ENCODE data around the gene TEAD1. TPM values are rescaled to one million over a fixed set of nuclear protein-coding genes. Genes with fewer than 3 reads are reported as not detected.

TEAD1 gene
- total RNA-seq, 1 experiment from 2014 or later = 83.2 TPM

DNA sequence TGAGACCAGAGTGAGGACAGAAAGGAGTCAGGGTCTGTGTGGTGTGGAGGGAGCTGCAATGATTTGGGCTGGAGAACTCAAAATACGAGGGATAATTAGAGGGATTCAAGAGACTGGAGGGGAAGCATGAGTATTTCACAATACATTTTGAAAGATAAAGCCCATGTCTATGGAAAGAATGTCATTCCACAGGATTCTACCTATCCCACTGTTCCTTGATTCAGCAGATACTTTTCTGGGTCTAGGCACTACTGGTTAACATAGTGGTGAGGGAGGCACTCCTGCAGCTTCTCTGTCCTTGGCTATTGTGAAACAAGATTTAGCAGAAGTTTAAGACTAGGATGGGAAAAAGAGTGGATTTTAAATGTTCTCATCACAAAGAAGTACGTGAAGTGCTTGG, 262.0 kb downstream of the TEAD1 start:
- DNase-seq (ENCODE audit: low read depth) = no peak

DNA sequence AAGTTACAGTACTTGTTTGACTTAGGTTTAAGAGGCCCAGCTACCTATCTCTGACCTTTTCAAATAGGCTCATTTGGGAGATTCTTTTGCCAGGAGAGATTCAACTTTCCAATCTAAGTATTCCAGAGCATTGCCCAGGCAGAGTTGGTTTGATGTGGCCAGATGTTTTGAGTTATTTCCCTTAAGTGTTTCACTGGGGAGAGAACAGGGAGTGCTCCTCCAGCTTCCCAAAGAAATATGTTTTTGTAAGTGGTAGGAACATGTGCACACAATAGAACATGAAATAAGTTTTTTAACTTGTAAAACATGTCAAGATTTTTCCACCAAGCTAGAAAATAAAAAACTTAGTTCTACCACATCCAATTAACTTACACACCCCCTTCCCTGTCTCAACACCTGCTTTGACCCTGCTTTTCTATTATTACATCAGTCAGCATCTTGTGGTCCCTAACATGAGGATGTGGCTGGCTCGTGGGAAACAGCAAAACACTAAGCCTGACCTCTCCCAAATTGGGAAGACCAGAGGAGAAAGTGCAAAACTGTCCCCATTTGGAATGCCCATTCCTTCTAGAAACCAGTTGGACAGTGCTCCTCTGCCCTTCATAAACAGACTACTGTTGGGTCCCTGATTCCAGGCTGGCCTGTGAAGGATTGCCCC, 264.5 kb downstream of the TEAD1 start:
- no peak for DNase-seq (ENCODE audit: low read depth)

DNA sequence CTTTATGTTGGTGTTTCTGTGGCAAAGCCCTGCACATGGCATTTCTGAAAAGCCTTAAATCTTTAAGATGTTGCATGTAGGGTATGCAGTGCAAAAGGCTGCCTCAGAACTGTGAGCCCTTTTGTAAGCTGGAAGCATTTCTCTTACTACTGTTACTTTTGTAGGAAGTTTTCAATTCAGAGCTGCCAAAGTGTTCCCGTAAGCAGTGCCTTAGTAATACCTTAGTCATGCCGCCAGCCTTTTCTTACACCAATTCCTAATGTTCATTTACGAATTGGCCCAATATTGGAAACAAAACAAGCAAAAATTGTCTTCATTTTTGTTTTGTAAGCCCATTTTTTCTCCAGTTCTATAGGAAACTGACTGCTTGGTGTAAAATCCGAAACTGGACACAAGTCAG, 267.4 kb downstream of the TEAD1 start:
- DNase-seq (ENCODE audit: low read depth) = peak; percentile 37

DNA sequence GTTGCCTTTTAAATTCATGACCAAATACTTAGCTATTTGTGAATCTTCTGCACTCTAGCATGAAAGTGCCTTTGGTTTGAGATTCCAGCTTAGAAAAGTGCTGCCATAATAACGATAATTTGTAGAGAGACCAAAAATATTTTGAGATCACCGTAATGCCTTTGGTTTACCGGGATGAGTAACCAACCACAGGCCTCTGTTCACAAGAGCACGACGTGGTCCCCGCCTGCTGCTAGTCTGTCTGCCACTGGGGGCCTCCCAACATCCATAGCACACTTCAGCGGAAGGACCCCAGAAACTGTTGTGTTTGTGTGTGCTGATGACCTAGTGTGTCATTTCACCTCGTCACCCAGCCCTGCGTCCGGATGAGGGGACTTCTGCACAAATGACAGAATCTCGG, 267.9 kb downstream of the TEAD1 start:
- DNase-seq (ENCODE audit: low read depth) = peak; percentile 55

DNA sequence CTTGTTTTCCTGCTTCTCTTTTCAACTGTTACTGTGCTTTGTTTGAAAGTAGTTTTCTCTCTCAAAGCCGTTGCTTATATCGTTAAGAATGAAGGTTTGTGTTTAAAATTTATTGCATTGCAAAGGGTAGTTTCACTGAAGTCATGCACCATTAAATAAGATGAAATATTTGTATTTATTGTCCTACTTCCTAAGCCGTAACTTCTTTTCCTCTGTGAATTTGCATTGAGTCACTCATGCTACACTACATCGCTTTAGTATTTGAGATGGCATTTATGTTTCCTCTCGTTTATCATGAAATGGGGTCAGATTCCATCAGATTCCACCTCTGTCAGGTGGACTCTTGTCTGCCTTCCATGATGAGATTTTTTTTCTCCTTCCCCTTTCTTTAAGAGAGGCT, 269.1 kb downstream of the TEAD1 start:
- no peak for DNase-seq (ENCODE audit: low read depth)

DNA sequence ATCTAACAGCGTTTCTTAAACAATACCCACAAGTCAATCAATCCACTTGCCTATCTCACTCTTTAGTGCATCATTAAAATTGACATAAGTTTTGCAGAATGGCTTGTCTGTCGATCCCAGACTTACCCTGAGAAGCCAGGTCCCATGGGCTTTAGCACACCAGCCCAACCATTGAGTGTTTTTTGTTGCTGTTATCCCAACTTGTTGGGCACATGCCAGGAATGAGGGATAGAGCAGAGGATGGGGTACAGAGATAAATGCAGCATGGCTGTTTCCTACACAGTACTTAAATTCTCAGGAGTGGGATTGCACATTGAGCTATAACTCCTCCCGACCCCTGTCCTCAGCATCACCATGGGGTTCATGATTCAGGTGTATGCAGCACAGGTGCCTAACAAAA, 270.7 kb downstream of the TEAD1 start:
- DNase-seq (ENCODE audit: low read depth) = no peak

DNA sequence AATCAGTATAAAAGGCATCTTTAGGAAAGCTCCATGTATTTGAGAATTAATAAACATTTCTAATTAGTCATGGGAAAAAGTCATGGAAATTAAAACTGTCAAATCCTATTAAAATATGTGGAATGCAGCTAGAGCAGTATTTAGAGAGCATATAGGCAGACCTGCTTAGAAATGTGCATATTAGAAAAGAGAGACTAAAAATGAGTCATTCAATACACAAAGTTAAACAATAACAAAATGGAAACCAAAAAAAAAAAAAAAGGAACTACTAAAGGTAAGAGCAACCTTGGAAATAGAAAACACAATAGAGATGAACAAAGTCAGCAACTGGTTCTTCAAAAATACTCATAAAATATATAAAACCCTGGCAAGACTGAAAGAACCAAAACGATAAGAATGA, 275.2 kb downstream of the TEAD1 start:
- DNase-seq (ENCODE audit: low read depth) = peak; percentile 17

DNA sequence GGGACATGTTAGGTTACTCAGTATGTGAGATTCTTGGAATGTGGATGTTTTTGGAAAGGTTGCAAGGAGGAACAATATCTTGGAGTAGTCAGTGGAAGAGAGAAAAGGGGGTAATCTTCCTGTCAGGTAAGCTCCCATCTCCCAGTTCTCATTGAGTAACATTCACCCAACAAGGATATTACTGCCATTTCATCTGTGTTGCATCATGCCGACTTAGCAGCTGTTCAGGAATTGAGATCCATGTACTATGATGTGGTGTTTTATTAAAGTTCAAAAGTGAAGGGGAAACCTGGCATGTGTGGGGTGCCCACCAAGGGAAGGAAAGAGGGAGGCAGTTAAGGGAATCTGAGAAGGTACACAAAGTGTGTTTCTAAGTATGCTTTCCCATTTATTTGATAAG, 276.4 kb downstream of the TEAD1 start:
- DNase-seq (ENCODE audit: low read depth) = no peak

DNA sequence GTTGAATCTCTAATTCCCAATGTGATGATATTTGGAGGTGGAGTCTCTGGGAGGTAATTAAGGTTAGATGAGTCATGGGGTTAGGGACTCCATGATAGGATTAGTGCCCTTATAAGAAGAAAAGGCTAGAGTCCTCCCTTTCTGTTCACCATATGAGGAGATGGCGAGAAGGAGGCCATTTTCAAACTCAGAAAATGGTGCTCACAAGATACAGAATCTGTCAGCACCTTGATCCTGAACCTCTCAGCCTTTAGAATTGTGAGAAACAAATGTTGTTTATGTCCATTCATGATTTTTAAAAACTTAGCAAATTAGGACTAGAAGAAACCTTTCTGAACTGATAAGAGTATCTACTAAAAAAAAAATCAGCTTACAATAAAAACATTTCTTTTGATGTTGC, 277.2 kb downstream of the TEAD1 start:
- no peak for DNase-seq (ENCODE audit: low read depth)

DNA sequence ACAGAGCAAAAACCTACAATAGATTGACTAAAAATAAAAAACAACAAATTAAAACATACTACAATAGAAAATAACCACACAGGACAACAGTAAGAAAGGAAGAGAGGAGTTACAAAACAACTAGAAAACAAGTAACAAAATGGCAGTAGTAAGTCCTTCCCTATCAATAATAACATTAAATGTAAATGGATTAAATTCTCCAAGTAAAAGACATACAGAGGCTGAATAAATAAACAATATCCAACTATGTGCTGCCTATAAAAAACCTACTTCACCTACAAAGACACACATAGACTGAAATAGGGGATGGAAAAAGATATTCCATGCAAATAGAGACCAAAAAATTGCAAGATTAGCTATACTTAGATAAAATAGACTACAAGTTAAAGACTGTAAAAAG, 277.9 kb downstream of the TEAD1 start:
- DNase-seq (ENCODE audit: low read depth) = no peak

DNA sequence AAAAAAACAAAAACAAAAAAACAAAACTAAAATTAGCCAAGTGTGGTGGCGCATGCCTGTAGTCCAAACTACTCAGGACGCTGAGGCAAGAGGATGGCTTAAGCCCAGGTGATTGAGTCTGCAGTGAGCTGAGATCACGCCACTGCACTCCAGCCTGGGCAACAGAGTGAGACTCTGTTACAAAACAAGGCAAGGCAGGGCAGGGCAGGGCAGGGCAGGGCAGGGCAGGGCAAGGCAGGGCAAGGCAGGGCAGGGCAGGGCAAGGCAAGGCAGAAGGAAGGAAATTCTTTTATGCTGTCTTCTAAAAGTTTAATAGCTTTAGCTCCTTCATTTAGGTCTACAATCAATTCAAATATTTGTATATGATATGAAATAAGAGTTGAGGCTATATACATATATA, 284.8 kb downstream of the TEAD1 start:
- DNase-seq (ENCODE audit: low read depth) = no peak

DNA sequence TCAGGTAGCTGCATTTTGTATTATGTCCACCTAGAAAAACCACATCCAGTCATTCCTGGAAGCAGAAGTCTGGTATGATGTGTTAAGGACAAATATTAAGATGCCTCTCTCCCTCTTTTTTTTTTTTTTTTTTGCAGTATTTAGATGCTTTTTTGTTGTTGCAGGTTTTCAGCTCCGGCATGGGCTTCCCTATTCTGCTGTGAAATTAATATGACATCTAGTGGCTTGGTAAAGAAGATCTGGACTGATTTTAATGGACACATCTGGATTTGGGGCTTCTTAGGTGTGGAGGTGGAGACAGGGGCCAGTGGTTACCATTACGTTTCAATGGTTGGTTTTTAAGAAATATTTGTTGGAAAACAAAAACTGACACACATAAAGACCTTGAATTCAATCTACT, 287.4 kb downstream of the TEAD1 start:
- DNase-seq (ENCODE audit: low read depth) = peak; percentile 28

DNA sequence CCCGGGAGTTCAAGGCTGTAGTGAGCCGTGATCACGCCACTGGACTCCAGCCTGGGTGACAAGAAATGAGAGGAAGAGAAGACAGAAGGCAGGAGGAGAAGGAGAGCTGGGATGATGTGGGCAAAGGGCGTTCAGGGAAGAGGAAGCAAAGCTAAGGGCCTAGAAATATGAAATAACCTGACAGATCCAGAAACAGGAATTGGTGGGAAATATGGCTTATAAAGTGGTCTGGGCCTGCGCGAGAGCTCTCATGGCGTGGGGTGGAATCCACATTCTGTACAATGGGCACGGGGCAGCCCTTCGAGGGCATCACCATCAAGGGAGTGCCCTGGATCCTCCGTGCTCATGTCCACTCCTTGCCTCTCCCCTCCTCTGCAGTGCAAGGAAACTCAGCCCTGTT, 288.1 kb downstream of the TEAD1 start:
- DNase-seq (ENCODE audit: low read depth) = no peak

DNA sequence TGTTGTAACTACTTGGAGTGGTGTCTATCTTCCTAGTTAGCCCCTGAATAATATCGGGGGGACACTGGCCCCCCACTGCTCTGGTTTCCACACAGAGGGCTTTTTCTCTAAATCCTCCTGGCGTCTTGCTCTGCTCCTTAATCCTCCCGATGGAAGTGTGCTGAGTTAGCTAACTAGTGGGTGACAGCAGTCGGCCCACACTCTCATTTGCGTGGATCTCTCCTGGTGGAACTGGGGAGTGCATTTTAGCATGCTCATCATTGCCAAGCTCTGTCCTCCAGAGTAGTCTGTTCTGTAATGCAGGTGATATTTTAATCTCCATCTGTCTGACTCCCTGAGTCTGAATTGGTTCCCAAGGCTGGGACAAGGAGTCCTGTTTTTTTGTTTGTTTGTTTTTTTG, 288.8 kb downstream of the TEAD1 start:
- no peak for DNase-seq (ENCODE audit: low read depth)

DNA sequence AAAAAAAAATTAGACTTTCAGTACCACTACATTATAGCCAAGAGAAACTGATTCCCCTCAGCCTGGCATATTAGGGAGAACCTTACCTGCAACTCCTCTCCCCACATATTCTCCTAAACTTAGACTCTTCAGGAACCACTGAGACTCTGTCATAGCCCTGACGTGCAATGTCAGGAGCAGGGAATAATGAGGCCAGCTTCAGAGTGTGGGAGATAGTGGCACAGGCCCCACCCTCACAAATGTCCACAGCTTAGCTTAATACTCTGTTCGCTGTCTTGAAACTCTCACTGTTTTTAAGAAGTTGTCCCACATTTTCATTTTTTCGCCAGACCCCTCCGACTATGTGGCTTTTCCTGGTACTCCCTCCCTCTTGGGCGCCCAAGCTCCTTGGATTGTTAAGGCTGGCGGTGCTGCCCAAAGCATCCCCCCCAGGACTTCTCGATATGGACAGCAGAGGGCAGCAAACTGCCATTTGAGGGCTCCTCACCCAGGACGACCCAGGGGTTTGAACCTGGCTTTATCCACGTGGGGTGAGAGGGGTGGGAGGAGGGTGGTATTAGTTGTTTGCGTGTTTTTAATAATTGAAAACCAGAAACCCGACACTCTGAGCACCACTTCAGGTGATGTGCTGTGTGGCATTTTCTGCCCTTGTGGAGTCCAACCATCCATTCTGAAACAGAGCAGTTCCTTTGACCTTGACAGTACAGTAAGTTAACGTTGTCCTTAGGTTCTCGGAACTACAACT, 289.7 kb downstream of the TEAD1 start:
- peak; percentile 65 for DNase-seq (ENCODE audit: low read depth)

DNA sequence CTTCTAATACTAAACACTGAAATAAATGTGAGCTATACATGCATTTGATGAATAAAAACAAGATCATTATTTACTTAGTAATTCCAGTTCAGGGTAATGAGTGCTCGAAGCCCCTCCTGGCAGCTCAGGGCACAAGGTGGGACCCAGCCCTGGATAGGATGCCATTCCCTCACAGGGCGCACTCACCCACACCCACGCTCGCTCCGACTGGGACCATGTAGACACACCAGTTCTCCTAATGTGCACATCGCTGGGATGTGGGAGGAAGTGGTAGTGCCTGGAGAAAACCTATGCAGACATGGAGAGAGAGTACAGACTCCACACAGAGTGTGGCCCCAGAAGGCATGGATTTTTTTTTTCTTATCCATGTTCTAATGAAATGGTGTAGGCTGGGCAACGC, 290.4 kb downstream of the TEAD1 start:
- no peak for DNase-seq (ENCODE audit: low read depth)

DNA sequence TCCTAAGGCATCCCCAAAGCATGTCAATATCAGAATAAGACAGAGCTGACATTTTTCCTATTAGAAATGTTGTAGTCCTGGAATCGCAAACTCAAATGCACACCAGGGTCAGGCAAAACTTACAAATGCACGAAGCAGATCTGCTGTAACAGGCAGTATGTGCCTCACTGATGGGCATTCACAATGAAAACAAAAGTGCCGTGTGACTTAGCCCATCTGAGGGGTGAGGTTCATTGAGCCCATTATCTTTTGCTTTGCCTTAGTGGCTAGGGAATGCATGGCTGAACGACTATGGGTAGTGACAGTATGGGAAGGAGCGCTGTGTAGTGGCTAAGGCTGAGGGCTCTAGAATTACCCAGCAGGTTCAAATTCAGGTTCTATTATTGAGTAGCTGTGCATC, 291.8 kb downstream of the TEAD1 start:
- no peak for DNase-seq (ENCODE audit: low read depth)

DNA sequence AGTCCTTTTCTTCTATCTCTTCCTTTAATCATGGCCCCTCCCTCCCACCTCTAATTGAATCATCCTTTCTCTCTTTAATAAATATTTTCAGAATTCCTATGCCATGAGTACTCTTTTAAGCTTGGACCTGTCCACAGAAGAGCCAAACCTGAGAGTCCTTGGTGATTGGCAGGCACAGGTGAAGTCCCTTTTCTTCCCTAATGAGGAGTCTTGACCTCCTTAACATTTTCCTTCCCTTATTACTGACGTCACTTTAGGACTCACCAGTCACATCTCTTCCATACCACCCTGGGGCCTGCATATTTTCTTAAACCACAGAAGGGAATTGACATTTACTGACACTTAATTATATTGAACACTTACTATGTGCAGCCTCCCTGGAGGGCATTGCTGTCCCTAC, 293.9 kb downstream of the TEAD1 start:
- peak; percentile 50 for DNase-seq (ENCODE audit: low read depth)

DNA sequence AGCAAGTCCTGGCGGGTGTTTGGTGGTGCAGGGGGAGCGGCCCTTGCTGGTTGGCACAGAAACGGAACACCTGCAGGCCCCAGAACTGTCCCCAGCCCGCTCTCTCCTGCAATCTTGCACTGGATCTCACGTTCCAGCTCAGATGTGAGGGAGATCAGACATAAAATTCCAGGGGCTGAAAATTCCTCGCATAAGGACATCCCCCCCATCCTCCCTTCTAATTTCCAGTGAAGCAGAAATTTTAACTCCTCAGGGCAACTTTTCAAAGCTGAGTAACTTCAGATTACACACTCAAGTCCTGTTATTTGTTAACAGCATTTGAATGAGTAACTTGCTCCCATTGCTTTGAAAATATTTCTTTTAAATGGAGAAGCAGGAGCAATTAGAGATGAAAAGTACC, 294.6 kb downstream of the TEAD1 start:
- DNase-seq (ENCODE audit: low read depth) = no peak

DNA sequence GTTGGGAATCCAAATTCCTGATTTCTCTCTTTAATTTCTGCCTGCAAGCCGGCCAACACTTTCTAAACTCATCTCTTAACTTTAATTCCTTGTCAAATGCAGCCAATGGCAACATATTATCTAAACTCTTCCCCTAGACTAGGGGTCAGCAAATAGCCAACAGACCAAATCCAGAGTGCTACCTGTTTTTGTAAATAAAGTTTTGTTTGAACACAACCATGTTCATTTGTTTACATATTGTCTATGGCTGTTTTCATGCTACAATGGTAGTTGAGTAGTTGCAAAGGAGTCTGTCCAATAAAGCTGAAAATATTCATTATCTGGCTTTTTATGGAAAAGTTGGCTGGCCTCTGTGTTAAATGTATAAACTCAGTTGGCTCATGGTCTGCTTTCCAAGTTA, 297.7 kb downstream of the TEAD1 start:
- DNase-seq (ENCODE audit: low read depth) = no peak

DNA sequence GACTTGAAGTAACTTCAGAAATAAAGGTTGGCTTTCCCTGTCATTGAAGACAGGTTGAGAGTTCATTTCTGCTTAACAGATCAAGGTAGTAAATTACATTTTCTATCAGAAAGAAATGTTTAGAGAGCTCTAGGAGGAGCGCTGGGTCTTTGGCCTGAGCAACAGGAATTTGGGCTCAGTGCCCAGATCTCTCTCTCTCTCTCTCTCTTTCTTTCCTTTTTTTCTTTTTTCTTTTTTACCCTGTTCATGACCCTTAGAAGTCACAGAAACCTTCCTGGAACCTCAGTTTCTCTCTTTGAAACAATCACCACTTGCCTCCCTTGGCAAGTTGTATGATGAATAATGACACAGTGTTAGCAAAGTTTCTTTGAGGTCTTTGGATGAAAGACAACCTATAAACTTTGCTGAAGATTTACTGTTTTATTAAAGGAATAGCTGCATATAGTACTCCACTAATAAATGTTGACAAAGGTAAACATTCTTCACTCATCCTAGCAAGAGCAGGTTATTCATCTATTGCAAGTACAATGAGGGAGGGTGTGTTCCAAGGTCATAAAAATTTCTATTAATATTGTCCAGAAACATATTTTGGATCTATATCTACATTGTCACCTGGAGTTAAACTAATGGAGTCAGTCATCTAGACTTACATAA, 299.4 kb downstream of the TEAD1 start:
- no peak for DNase-seq (ENCODE audit: low read depth)

DNA sequence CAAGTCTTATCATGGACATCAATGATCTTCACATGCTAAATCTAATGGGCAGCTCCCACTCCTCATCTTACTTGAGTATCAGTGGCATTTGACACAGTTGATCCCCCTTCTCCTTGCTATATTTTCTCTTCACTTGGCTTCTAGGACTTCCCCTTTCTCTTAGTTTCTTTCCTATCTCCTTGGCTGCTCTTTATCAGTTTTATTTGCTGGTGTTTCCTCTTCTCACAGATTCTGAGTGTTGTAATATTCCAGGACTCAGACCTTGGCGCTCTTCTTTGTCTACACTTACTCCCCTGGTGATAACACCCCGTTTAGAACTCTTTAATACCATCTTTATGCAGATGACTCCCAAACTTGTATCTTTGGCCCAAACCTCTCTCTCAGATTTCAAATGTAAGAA, 301.0 kb downstream of the TEAD1 start:
- DNase-seq (ENCODE audit: low read depth) = no peak
